ENCODE data around the gene ZNF385A.
A peak's percentile ranks its signal among the peaks of the same experiment; 100 is the strongest.

ZNF385A gene

GRCh38 chr12:54387114-54387467 lies 2.6 kb upstream of the ZNF385A start:
- H3K4me3 ChIP-seq (ENCODE audit: control insufficient read depth, low read depth, low read length): no peak overlapping the region

DNA sequence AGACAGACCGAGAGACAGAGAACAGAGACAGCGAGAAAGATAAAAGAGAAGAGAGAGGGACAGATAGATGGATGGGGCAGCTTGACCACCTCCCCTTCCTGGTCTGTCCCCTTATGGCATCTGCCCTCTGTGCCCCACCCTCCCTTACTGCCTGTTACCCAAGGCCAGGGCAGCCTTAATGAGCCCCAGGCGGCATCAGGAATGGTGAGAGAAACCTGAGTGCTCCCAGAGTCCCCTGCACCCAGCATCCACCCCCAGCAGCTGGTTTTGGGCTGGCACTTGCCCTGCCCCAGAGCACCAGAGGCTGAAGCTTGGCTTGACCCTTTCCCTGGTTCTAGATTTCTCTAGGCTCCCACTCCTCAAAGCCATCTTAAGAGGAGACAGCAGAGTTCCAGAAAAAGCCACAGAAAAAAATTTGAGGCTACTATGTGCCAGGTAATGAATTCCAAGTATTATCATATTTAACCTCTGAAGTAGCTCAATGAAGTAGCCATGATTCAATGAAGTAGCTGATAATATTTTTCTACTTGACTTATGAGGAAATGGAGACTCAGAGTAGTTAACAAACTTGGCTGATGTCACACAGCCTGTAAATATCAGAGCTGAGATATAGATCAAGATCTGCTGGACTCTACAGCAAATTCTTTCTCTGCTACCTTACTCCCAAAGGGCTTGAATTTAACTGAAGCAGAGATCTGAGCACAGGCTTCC lies 2.0 kb upstream of the ZNF385A start:
- no peak overlapping the region for H3K4me3 ChIP-seq (ENCODE audit: control insufficient read depth, low read depth, low read length)
- TF ChIP-seq, protein P1, sequence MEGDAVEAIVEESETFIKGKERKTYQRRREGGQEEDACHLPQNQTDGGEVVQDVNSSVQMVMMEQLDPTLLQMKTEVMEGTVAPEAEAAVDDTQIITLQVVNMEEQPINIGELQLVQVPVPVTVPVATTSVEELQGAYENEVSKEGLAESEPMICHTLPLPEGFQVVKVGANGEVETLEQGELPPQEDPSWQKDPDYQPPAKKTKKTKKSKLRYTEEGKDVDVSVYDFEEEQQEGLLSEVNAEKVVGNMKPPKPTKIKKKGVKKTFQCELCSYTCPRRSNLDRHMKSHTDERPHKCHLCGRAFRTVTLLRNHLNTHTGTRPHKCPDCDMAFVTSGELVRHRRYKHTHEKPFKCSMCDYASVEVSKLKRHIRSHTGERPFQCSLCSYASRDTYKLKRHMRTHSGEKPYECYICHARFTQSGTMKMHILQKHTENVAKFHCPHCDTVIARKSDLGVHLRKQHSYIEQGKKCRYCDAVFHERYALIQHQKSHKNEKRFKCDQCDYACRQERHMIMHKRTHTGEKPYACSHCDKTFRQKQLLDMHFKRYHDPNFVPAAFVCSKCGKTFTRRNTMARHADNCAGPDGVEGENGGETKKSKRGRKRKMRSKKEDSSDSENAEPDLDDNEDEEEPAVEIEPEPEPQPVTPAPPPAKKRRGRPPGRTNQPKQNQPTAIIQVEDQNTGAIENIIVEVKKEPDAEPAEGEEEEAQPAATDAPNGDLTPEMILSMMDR (conservative IDR thresholded peaks at IDR 0.05; ENCODE audit: control insufficient read depth, insufficient read depth, low read depth, low read length): no peak
- no peak for DNase-seq (ENCODE audit: low read depth)

More at GRCh38 chr12:54387114-54387467, 2.6 kb upstream of the ZNF385A start:
- no peak for DNase-seq (ENCODE audit: low read depth)
- TF ChIP-seq, protein P1 (conservative IDR thresholded peaks at IDR 0.05; ENCODE audit: control insufficient read depth, insufficient read depth, low read depth, low read length): no peak

DNA sequence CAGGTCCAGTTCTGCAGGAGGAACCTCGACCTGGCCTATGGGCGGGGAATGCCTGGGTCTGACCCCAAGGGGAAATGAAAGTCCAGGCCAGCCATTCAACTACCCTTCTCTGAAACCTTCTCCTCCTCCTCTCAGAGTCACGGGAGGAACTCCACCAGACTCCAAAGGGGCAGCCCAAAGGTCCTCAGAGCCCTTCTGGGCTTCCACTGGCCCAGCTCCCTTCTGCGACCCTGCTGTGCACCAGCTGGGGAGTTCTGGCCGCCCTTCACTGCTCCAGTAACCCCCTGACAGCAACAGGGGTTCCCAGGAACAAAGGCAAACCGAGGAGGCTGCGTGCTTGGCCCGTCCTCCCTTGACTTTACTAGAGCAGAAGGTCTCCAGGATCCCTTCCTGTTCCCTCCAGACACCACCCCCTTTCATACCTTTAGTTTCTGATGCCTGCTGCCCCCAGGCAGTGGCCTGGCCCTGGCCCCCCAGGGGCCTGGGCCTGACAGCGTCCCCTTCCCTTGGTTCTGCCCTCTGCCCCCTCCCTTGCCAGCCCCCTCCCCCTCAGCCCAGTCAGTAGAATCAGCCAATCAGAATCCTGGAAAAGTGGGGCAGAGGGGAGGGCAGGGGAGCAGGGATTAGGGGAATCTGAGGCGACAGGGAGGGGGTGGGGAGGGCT lies 850 bp upstream of the ZNF385A start:
- TF ChIP-seq, protein P1 (conservative IDR thresholded peaks at IDR 0.05; ENCODE audit: control insufficient read depth, insufficient read depth, low read depth, low read length): no peak
- no peak overlapping the region for H3K4me3 ChIP-seq (ENCODE audit: control insufficient read depth, low read depth, low read length)
- DNase-seq (ENCODE audit: low read depth): no peak

DNA sequence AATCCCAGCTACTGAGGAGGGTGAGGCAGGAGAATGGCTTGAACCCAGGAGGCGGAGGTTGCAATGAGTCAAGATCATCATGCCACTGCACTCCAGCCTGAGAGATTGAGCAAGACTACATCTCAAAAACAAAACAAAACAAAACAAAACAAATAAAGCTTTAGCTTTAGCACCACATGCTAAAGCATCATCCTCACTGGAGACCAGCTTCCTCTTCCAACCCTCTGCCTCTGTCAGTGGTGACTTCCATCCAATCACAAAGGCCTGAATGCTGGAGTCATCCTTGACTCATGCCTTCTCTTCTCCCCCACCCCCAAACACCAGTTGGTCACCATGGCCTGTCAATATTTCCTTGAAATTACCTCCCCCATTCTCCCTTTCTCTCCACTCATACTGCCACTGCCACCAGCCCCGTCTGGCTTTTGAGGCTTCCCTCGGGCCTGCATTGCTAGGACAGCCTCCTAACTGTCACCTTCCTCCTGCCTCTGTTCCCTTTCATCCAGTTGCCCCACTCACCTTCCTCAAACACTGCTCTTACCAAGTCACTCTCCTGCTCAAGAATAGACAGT lies 1.4 kb downstream of the ZNF385A start:
- TF ChIP-seq, protein P1 (conservative IDR thresholded peaks at IDR 0.05; ENCODE audit: control insufficient read depth, insufficient read depth, low read depth, low read length): no peak
- H3K4me3 ChIP-seq (ENCODE audit: control insufficient read depth, low read depth, low read length): no peak overlapping the region
- peak; percentile 99 for DNase-seq (ENCODE audit: low read depth)

DNA sequence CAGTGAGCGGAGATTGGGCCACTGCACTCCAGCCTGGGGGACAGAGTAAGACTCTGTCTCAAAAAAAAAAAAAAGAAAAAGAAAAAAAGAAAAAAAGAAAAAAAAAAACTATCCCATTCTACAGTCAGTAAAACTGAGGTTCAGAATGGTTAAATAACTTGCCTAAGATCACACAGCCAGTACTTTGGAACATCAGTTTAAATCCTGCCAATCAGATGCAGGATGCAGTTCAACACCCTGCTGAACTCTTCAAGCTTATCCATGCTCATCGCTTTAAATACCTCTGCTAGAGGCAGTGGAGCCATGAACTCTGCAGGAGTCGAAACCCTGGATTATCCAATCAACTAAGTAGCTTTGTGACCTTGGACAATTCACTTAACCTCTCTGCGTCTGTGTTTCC lies 3.4 kb downstream of the ZNF385A start:
- no peak overlapping the region for H3K4me3 ChIP-seq (ENCODE audit: control insufficient read depth, low read depth, low read length)
- no peak for DNase-seq (ENCODE audit: low read depth)
- TF ChIP-seq, protein P1 (conservative IDR thresholded peaks at IDR 0.05; ENCODE audit: control insufficient read depth, insufficient read depth, low read depth, low read length): no peak

- H3K4me3 ChIP-seq (ENCODE audit: control insufficient read depth, low read depth, low read length): peak overlapping the region; percentile 43
- peak; percentile 81 for DNase-seq (ENCODE audit: low read depth)
- TF ChIP-seq, protein P1 (conservative IDR thresholded peaks at IDR 0.05; ENCODE audit: control insufficient read depth, insufficient read depth, low read depth, low read length): peak; percentile 100
Observed at GRCh38 chr12:54379398-54380201, 4.9 kb downstream of the ZNF385A start.

All from fibroblast of mammary gland (primary cell).